IPS-20b (cell line): Measurements from ENCODE around the gene CARMIL1.

Experiments used
- H3K27ac ChIP-seq: one replicate; pipeline ENCODE4 v1.5.1; 2013; ENCODE audit warnings: low read length
- H3K27me3 ChIP-seq: 2 replicates; pipeline ENCODE4 v1.6.1; 2013; ENCODE audit warnings: mild to moderate bottlenecking, low read length, inconsistent platforms; ENCODE audit not compliant: insufficient read depth
- H3K36me3 ChIP-seq: 2 replicates; pipeline ENCODE4 v1.6.1; 2013; ENCODE audit warnings: low read depth, mild to moderate bottlenecking, inconsistent platforms, low read length, moderate library complexity; ENCODE audit not compliant: insufficient read depth
- H3K4me1 ChIP-seq: 2 replicates; pipeline ENCODE4 v1.6.1; 2013; ENCODE audit warnings: mild to moderate bottlenecking, control low read depth, inconsistent platforms, low read length, moderate library complexity; ENCODE audit not compliant: insufficient read depth
- H3K4me3 ChIP-seq: 2 replicates; pipeline ENCODE4 v1.5.1; 2013; ENCODE audit warnings: mild to moderate bottlenecking, low read length, inconsistent platforms
- H3K9ac ChIP-seq: 2 replicates; pipeline ENCODE4 v1.6.1; 2013; ENCODE audit warnings: low read depth, mild to moderate bottlenecking, inconsistent platforms, low read length, moderate library complexity
- H3K9me3 ChIP-seq: 2 replicates; pipeline ENCODE4 v1.6.1; 2013; ENCODE audit warnings: mild to moderate bottlenecking, low read depth, low read length, inconsistent platforms; ENCODE audit not compliant: insufficient read depth

Gene CARMIL1

GRCh38 chr6:25417046-25417605 is 138.0 kb downstream of the CARMIL1 start:
- no peak overlapping the region for H3K9ac ChIP-seq
- H3K4me1 ChIP-seq = peaks cover 33% of the 10 kb centered on the region
- no peak overlapping the region for H3K27ac ChIP-seq
- peaks cover 14% of the 10 kb centered on the region; the same call in 1 of the 2 replicates for H3K36me3 ChIP-seq
- no peaks in the 10 kb centered on the region for H3K27me3 ChIP-seq
- H3K9me3 ChIP-seq = peaks cover 17% of the 10 kb centered on the region; the same call in 1 of the 2 replicates
- no peak overlapping the region for H3K4me3 ChIP-seq

DNA sequence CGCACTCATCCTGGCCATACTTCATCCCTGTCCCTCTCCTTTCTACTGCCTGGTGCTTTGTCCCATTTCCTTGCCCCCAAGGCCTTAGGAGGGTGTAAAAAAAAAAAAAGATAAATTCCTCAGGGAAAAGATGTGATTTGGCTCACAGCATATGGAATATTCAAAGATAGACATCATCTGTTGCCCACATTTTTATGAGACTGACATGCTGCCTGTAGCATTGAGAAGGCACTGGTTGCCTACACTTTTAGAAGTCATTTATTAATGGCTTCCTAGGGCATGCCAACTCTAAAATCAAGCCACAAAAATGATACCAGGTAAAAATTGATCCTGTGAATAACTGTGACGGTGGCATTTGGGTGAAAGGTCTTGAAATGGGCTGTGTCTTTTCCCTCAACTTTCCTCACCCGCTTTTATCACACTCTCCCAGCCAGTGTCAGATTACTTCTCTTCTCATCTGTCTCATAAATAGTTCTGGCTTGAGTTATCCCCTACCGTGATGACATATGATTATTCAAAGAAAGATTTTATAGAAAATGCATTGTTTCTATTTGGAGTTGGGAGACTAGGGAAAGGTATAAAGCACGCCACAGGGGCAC is 139.4 kb downstream of the CARMIL1 start:
- Histone ChIP-seq H3K9me3 (peaks cover 17% of the 10 kb centered on the region; the same call in 1 of the 2 replicates), H3K9ac (no peak overlapping the region), H3K36me3 (peaks cover 14% of the 10 kb centered on the region; the same call in 1 of the 2 replicates), H3K4me3 (no peak overlapping the region), H3K27me3 (no peaks in the 10 kb centered on the region), H3K4me1 (peaks cover 24% of the 10 kb centered on the region), H3K27ac (no peak overlapping the region)

DNA sequence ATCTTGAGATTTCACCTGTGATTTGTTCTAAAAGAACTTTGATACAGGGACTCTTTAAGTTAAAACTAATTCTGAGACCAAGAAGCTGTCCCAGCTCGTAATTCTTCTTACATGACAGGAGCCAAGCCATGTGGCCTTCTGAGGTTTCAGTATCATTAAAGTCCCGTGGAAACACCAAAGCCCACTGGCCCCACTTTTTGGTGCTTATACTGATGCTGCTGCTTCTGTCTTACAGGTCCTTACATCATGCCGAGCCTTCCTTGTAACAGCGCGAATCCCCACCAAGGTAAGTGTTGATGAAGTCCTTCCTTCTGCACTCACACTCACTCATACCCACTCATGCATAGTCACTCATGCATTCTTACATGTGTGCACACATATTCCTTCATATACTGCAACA is 140.7 kb downstream of the CARMIL1 start:
- no peak overlapping the region for H3K4me3 ChIP-seq
- no peak overlapping the region for H3K27ac ChIP-seq
- no peaks in the 10 kb centered on the region for H3K27me3 ChIP-seq
- peaks cover 14% of the 10 kb centered on the region for H3K4me1 ChIP-seq
- no peak overlapping the region for H3K9ac ChIP-seq
- H3K9me3 ChIP-seq = peaks cover 17% of the 10 kb centered on the region; the same call in 1 of the 2 replicates
- H3K36me3 ChIP-seq = peaks cover 14% of the 10 kb centered on the region; the same call in 1 of the 2 replicates

DNA sequence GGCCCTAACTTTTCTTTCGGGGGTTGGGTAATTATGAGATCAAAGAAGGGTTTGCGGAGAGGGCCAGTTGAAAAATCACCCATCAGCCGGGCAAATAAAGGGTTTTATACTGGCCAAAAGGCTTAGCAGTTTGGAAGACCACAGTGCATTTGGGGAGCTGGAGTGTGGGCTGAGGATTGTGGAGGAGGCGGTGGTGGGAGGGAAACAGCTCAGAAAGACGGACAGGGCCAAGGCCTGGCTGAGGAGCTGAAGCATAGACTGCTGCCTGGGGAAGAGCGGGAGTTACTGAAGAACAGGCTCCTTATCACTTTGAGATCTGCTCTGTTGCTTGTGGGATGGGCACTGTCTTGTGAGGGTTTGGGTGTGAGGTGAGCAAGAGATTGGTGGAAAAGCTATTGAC is 144.2 kb downstream of the CARMIL1 start:
- no peak overlapping the region for H3K4me3 ChIP-seq
- no peaks in the 10 kb centered on the region for H3K27me3 ChIP-seq
- peaks cover 14% of the 10 kb centered on the region; the same call in 1 of the 2 replicates for H3K36me3 ChIP-seq
- no peaks in the 10 kb centered on the region; the same call in 1 of the 2 replicates for H3K4me1 ChIP-seq
- H3K27ac ChIP-seq = no peak overlapping the region
- H3K9me3 ChIP-seq = peaks cover 17% of the 10 kb centered on the region; the same call in 1 of the 2 replicates
- H3K9ac ChIP-seq = no peak overlapping the region

DNA sequence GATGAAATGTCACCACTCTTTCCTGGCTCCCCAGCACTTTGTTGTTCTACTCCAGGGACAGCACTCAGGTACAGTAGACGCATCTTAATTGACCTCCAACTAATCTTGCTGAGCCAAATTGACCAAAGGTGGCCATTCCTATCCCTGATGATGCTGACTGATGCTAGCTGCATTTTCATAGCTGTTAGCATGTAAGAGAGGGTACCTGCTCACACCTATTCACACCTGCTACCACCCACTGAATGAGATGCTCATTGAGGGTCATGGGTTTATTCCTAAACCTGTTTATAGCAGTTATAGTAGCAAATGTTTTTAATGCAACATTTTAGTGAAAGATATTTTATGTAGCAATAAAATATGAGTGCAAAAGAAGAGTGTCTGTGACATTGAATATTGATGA is 145.1 kb downstream of the CARMIL1 start:
- H3K4me1 ChIP-seq = no peaks in the 10 kb centered on the region; the same call in 1 of the 2 replicates
- H3K4me3 ChIP-seq = no peak overlapping the region
- H3K9me3 ChIP-seq = peaks cover 13% of the 10 kb centered on the region; the same call in 1 of the 2 replicates
- H3K27ac ChIP-seq = no peak overlapping the region
- H3K9ac ChIP-seq = no peak overlapping the region
- H3K27me3 ChIP-seq = no peaks in the 10 kb centered on the region
- H3K36me3 ChIP-seq = peaks cover 14% of the 10 kb centered on the region; the same call in 1 of the 2 replicates

GRCh38 chr6:25427549-25427948 is 148.4 kb downstream of the CARMIL1 start:
- Histone ChIP-seq H3K9ac (no peak overlapping the region), H3K27ac (no peak overlapping the region), H3K4me3 (no peak overlapping the region), H3K36me3 (no peaks in the 10 kb centered on the region), H3K9me3 (no peaks in the 10 kb centered on the region), H3K27me3 (no peaks in the 10 kb centered on the region), H3K4me1 (no peaks in the 10 kb centered on the region; the same call in 1 of the 2 replicates)

GRCh38 chr6:25428758-25429317 is 149.7 kb downstream of the CARMIL1 start:
- Histone ChIP-seq H3K9ac (no peak overlapping the region), H3K27me3 (no peaks in the 10 kb centered on the region), H3K4me3 (no peak overlapping the region), H3K9me3 (no peaks in the 10 kb centered on the region), H3K4me1 (no peaks in the 10 kb centered on the region; the same call in 1 of the 2 replicates), H3K36me3 (no peaks in the 10 kb centered on the region), H3K27ac (no peak overlapping the region)

- no peaks in the 10 kb centered on the region for H3K27me3 ChIP-seq
- H3K27ac ChIP-seq = no peak overlapping the region
- H3K4me1 ChIP-seq = 0 out of 2 replicates have a peak, but pooled peaks cover 3% of the 10 kb centered on the region
- H3K9me3 ChIP-seq = no peaks in the 10 kb centered on the region
- no peaks in the 10 kb centered on the region for H3K36me3 ChIP-seq
- H3K9ac ChIP-seq = no peak overlapping the region
- H3K4me3 ChIP-seq = no peak overlapping the region
These were observed 152.3 kb downstream of the CARMIL1 start for GRCh38 chr6:25431306-25431974.

GRCh38 chr6:25431975-25432307 is 152.8 kb downstream of the CARMIL1 start:
- no peaks in the 10 kb centered on the region for H3K9me3 ChIP-seq

GRCh38 chr6:25434921-25435320 is 155.7 kb downstream of the CARMIL1 start:
- Histone ChIP-seq H3K9ac (no peak overlapping the region), H3K4me1 (0 out of 2 replicates have a peak, but pooled peaks cover 3% of the 10 kb centered on the region), H3K9me3 (no peaks in the 10 kb centered on the region), H3K27ac (no peak overlapping the region), H3K4me3 (no peak overlapping the region), H3K27me3 (no peaks in the 10 kb centered on the region), H3K36me3 (no peaks in the 10 kb centered on the region)

More at GRCh38 chr6:25431975-25432307, 152.8 kb downstream of the CARMIL1 start:
- Histone ChIP-seq H3K4me3 (no peak overlapping the region), H3K36me3 (no peaks in the 10 kb centered on the region), H3K4me1 (0 out of 2 replicates have a peak, but pooled peaks cover 3% of the 10 kb centered on the region), H3K27me3 (no peaks in the 10 kb centered on the region), H3K9ac (no peak overlapping the region), H3K27ac (no peak overlapping the region)

- 0 out of 2 replicates have a peak, but pooled peaks cover 3% of the 10 kb centered on the region for H3K4me1 ChIP-seq
- H3K9me3 ChIP-seq = no peaks in the 10 kb centered on the region
- no peak overlapping the region for H3K27ac ChIP-seq
These were observed 156.3 kb downstream of the CARMIL1 start for GRCh38 chr6:25435416-25435985.

More at GRCh38 chr6:25435416-25435985, 156.3 kb downstream of the CARMIL1 start:
- no peaks in the 10 kb centered on the region for H3K27me3 ChIP-seq
- H3K4me3 ChIP-seq = no peak overlapping the region
- no peak overlapping the region for H3K9ac ChIP-seq
- H3K36me3 ChIP-seq = no peaks in the 10 kb centered on the region
